Left colon (tissue), 2 donors: ENCODE measurements around the gene KCNE2. TPM values are rescaled to one million over a fixed set of nuclear protein-coding genes. Genes with fewer than 3 reads are reported as not detected.
"Not testable (repeated sequence)": the region's sequence is repeated elsewhere in the genome, so short reads cannot be mapped to it uniquely, and the experiment has no call there.

ENCODE experiments used
- ATAC-seq: fragments of 200-7000 bp; cut with Tn5 transposase; one replicate; pipeline ENCODE4 v1.9.1; 2020; ENCODE audit warnings: mild to moderate bottlenecking, moderate library complexity
- DNase-seq, 2 donors: peaks; one replicate each; pipeline ENCODE4 v3.0.0-alpha.2; 2020
- intact Hi-C, 2 donors: fragments of 100-400 bp; cut with DNase I in 1 of 2; cut with micrococcal nuclease in 1 of 2; formaldehyde crosslinking; loops; one replicate each; pipeline versions ENCODE4 v1.11.2 to v1.14.0; 2022; cut with DNase I, micrococcal nuclease
- total RNA-seq, 2 donors: library from RNA; stranded (reverse); fragmentation: NEBNext Ultra II Directional; extraction: Animal tissue kit (Norgen Biotek cat#: 25700); gene quantifications; one replicate each; pipeline ENCODE4 v1.2.1, GENCODE V29; 2021
- donor health status: DM: no; HTN: no; CAD: no.
- donor health status: DM: yes; HTN: yes; CAD: no.

KCNE2 gene
- total RNA-seq, 2 donors from 2014 or later: not detected

GRCh38 chr21:34383724-34384415 is 20.1 kb downstream of the KCNE2 start:
- ATAC-seq, DNase-seq, intact Hi-C loops: not testable (repeated sequence)

- ATAC-seq, DNase-seq, intact Hi-C loops: not testable (repeated sequence)
Observed at GRCh38 chr21:34400522-34400921, 36.7 kb downstream of the KCNE2 start.

GRCh38 chr21:34404742-34405141 is 40.9 kb downstream of the KCNE2 start:
- ATAC-seq, DNase-seq, intact Hi-C loops: not testable (repeated sequence)

GRCh38 chr21:34405686-34406085 is 41.9 kb downstream of the KCNE2 start:
- intact Hi-C loops, ATAC-seq, DNase-seq: not testable (repeated sequence)

- DNase-seq, ATAC-seq, intact Hi-C loops: not testable (repeated sequence)
Observed at GRCh38 chr21:34406102-34406501, 42.3 kb downstream of the KCNE2 start.

- DNase-seq, ATAC-seq, intact Hi-C loops: not testable (repeated sequence)
Observed at GRCh38 chr21:34406676-34407075, 42.9 kb downstream of the KCNE2 start.

GRCh38 chr21:34407294-34407693 is 43.5 kb downstream of the KCNE2 start:
- intact Hi-C loops, DNase-seq, ATAC-seq: not testable (repeated sequence)

- ATAC-seq, DNase-seq, intact Hi-C loops: not testable (repeated sequence)
Observed at GRCh38 chr21:34417448-34418077, 53.8 kb downstream of the KCNE2 start.

Other genes starting within 250 kb of the KCNE2 start
- gene SMIM11, start 11.5 kb downstream of the KCNE2 start, total RNA-seq: 1 to 10 TPM; 1.9 to 2.4 TPM
- not detected for gene SMIM34, start 59.9 kb downstream of the KCNE2 start, total RNA-seq
- gene KCNE1, start 148.2 kb downstream of the KCNE2 start, total RNA-seq: 1 to 10 TPM in 1 of 2 donors, under 1 TPM in 1; 0.59 to 1.2 TPM